HCT116 (cell line): ENCODE data around the gene ETV5. TPM values are rescaled to one million over a fixed set of nuclear protein-coding genes. Genes with fewer than 3 reads are reported as not detected.

ENCODE experiments used
- ATAC-seq: fragments of 200-7000 bp; cut with Tn5 transposase; 2 replicates; pipeline ENCODE4 v1.9.1; 2020; ENCODE audit warnings: mild to moderate bottlenecking, moderate library complexity
- BruUV-seq: library from RNA; stranded (reverse); fragments of 400-500 nt; replicated peaks from 2 replicates; lab custom pipeline; 2021; lab: Mats Ljungman, UMichigan
- CTCF ChIA-PET: fragments of 300-600 bp; sonication (Branson Sonifier 250); formaldehyde crosslinking; loops from one replicate; lab custom pipeline; 2021; ENCODE audit warnings: antibody characterized with exemption; lab: Charles Lee
- POLR2A ChIA-PET: fragments of 300-600, 350-600 bp; sonication (Branson Sonifier 250); formaldehyde crosslinking; loops from one replicate; lab custom pipeline; 2021; ENCODE audit warnings: antibody characterized with exemption; lab: Charles Lee
- RAD21 ChIA-PET, 2 experiments: fragments of 300-600 bp; sonication (Branson Sonifier 250); formaldehyde crosslinking; loops; one replicate each; lab custom pipeline; 2023; ENCODE audit warnings: low total read pairs in 2 of 2; ENCODE audit not compliant: uncharacterized antibody in 2 of 2, unreplicated experiment in 2 of 2, low non-redundant PET in 1 of 2; lab: Charles Lee
- DNase-seq: peaks from one replicate; pipeline ENCODE4 v3.0.0-alpha.2; 2010; ENCODE audit warnings: low read depth, low spot score
- H2AFZ ChIP-seq: fragments of 200-600 bp; shearing (Covaris generic), sonication (generic); 2 replicates; pipeline ENCODE4 v1.6.1; 2017; ENCODE audit warnings: low read depth, mixed run types, mixed read lengths, antibody characterized with exemption, low read length; ENCODE audit not compliant: poor library complexity, severe bottlenecking
- H3K27ac ChIP-seq: 2 replicates; pipeline ENCODE4 v1.5.1; 2012; ENCODE audit warnings: low read depth, low read length
- H3K27me3 ChIP-seq: fragments of 200-600 bp; sonication (generic); 2 replicates; pipeline ENCODE4 v1.6.1; 2016; ENCODE audit warnings: mixed run types, low read length, mixed read lengths; ENCODE audit not compliant: insufficient read depth
- H3K36me3 ChIP-seq, 2 experiments: fragments of 200-500 bp in 1 of 2; fragments of 200-600 bp in 1 of 2; sonication (Bioruptor generic) in 1 of 2; sonication (generic) in 1 of 2; 2 replicates each; pipeline versions ENCODE4 v1.5.1 to v1.6.1; 2014 to 2016; ENCODE audit warnings: low read length in 2 of 2, inconsistent platforms in 1 of 2, mixed read lengths in 1 of 2, mixed run types in 1 of 2; ENCODE audit not compliant: insufficient read depth in 2 of 2, control insufficient read depth in 1 of 2
- H3K4me1 ChIP-seq, 2 experiments: fragments of 200-600 bp in 1 of 2; sonication (generic) in 1 of 2; 2 replicates each; pipeline versions ENCODE4 v1.5.1 to v1.6.1; 2012 to 2017; ENCODE audit warnings: low read length in 2 of 2, inconsistent platforms in 1 of 2, mild to moderate bottlenecking in 1 of 2, mixed read lengths in 1 of 2, mixed run types in 1 of 2, moderate library complexity in 1 of 2; ENCODE audit not compliant: insufficient read depth in 2 of 2, control insufficient read depth in 1 of 2
- H3K4me2 ChIP-seq: fragments of 200-600 bp; sonication (generic); 2 replicates; pipeline ENCODE4 v1.6.1; 2017; ENCODE audit warnings: mixed run types, low read length, mixed read lengths
- H3K4me3 ChIP-seq, 2 experiments: fragments of 200-600 bp in 1 of 2; sonication (generic) in 1 of 2; replicated peaks in 1 of 2; 2 replicates each; pipeline ENCODE4 v1.5.1; 2011 to 2016; ENCODE audit warnings: low read length in 2 of 2, control low read depth in 1 of 2, low read depth in 1 of 2, mild to moderate bottlenecking in 1 of 2, mixed read lengths in 1 of 2, mixed run types in 1 of 2
- H3K79me2 ChIP-seq: fragments of 200-600 bp; sonication (generic); 2 replicates; pipeline ENCODE4 v1.6.1; 2017; ENCODE audit warnings: mild to moderate bottlenecking, mixed run types, low read length, moderate library complexity, mixed read lengths; ENCODE audit not compliant: insufficient read depth
- H3K9ac ChIP-seq: fragments of 200-600 bp; sonication (generic); 2 replicates; pipeline ENCODE4 v1.6.1; 2016; ENCODE audit warnings: low read length, mixed read lengths
- H3K9me2 ChIP-seq: fragments of 200-600 bp; sonication (generic), shearing (Covaris generic); 2 replicates; pipeline ENCODE4 v1.6.1; 2017; ENCODE audit warnings: mixed run types, mild to moderate bottlenecking, moderate library complexity; ENCODE audit not compliant: insufficient read depth
- H3K9me3 ChIP-seq, 2 experiments: fragments of 200-500 bp in 1 of 2; fragments of 200-600 bp in 1 of 2; sonication (Bioruptor generic) in 1 of 2; sonication (generic) in 1 of 2; 2 replicates each; pipeline ENCODE4 v1.6.1; 2014 to 2017; ENCODE audit warnings: low read length in 2 of 2, mixed read lengths in 2 of 2, inconsistent platforms in 1 of 2, low read depth in 1 of 2, mild to moderate bottlenecking in 1 of 2, mixed run types in 1 of 2, moderate library complexity in 1 of 2; ENCODE audit not compliant: control insufficient read depth in 1 of 2, insufficient read depth in 1 of 2
- H4K20me1 ChIP-seq: fragments of 200-600 bp; sonication (generic), shearing (Covaris generic); 2 replicates; pipeline ENCODE4 v1.6.1; 2017; ENCODE audit warnings: mixed run types, mild to moderate bottlenecking, moderate library complexity; ENCODE audit not compliant: insufficient read depth
- POLR2AphosphoS5 ChIP-seq: IDR thresholded peaks from 2 replicates; pipeline ENCODE4 v1.6.1; 2011; ENCODE audit warnings: mild to moderate bottlenecking, low read depth, low read length, moderate library complexity
- REST ChIP-seq: IDR thresholded peaks from 2 replicates; pipeline ENCODE4 v1.6.1; 2012; ENCODE audit warnings: low read depth
- TCF7L2 ChIP-seq: IDR thresholded peaks from 2 replicates; pipeline ENCODE4 v1.7.0; 2011; ENCODE audit warnings: borderline replicate concordance, inconsistent platforms; ENCODE audit not compliant: insufficient read depth, insufficient read length; ENCODE audit errors: extremely low read depth
- ZNF274 ChIP-seq: fragments of 200-500 bp; sonication (Bioruptor generic); IDR thresholded peaks from 2 replicates; pipeline ENCODE4 v1.6.1; 2014; ENCODE audit warnings: mild to moderate bottlenecking, low read depth, low read length, inconsistent platforms
- intact Hi-C: fragments of 100-400 bp; cut with micrococcal nuclease; formaldehyde crosslinking; loops from 2 replicates; pipeline ENCODE4 v1.10.0; 2022
- total RNA-seq: library from RNA; stranded (reverse); gene quantifications from one replicate; pipeline ENCODE4 v1.2.1, GENCODE V29; 2021; ENCODE audit not compliant: unreplicated experiment

ETV5 gene
- total RNA-seq, 1 experiment from 2014 or later: 89.7 TPM

- POLR2A ChIA-PET: no interaction called here
- no peak for ATAC-seq
- no peak for TF ChIP-seq REST
- TF ChIP-seq ZNF274: no peak
- no peak for TF ChIP-seq TCF7L2
- no peak for TF ChIP-seq POLR2AphosphoS5
- TF ChIP-seq, all 23 proteins: peak for 0
Measured at GRCh38 chr3:186115239-186115996, 6.5 kb upstream of the ETV5 start.

More at GRCh38 chr3:186115239-186115996, 6.5 kb upstream of the ETV5 start:
- no TSS peak for BruUV-seq
- intact Hi-C loops: no loop called here
- Histone ChIP-seq H3K9me3 (no peaks in the 10 kb centered on the region), H3K4me1 (peaks cover 0 to 6% of the 10 kb centered on the region in 2 experiments; a peak in 2 of 4 replicates), H3K9me2 (no peaks in the 10 kb centered on the region), H3K36me3 (no peaks in the 10 kb centered on the region), H3K79me2 (no peaks in the 10 kb centered on the region), H3K27ac (no peak overlapping the region), H4K20me1 (no peaks in the 10 kb centered on the region), H3K27me3 (peaks cover 7% of the 10 kb centered on the region; the same call in 1 of the 2 replicates), H3K4me3 (no peak overlapping the region), H3K9ac (no peak overlapping the region), H2AFZ (no peak overlapping the region), H3K4me2 (no peak overlapping the region)
- DNase-seq: no peak
- ChIA-PET RAD21 (no interaction called here), CTCF (no interaction called here)
